GM19455 (cell line): Measurements from ENCODE around the gene ANKK1.

Experiments
- ATAC-seq: cut with Tn5 transposase; IDR thresholded peaks from one replicate; pipeline ENCODE4 v1.9.1; 2021; ENCODE audit not compliant: unreplicated experiment

ANKK1 gene

GRCh38 chr11:113407163-113407562 lies 19.6 kb downstream of the ANKK1 start:
- no peak for ATAC-seq

DNA sequence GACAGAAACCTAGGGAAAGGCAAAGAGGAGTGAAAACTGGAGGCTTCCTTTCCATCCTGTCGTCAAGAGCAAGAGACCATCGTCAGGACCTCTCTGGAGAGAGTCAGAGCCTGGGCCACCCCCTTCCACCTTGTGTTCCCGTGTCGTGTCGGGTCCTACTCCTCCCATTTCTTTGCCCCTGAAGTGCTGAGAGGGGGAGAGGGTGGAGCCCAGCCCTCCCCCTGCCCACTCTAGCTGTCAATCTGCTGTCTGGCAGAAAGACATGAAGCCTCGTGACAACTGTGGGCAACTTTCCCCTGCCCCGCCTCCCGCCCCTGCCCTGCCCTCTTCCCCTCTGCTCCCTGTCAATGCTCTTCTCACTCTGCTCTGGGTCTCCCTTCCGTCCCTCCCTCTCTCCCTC lies 20.6 kb downstream of the ANKK1 start:
- ATAC-seq: no peak

DNA sequence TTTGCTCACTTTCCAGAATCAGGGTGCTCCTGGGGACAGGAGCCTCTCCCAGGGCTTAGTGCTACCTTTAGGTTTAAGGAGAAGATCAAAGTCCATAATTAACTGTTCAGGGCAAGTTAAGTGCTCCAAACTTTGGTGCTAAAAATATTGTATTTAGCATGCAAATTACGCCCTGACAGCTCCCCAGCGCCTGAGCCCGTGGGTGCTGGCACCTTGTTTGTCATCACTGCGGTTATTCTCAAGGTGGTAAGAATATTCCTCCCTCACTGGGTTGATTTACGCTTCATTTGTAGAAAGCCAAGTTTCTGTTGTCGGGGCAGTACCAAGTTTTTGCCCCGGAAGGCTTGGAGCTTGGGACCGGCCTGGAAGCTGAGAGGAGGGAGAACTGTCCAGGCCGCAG lies 21.3 kb downstream of the ANKK1 start:
- ATAC-seq: no peak

GRCh38 chr11:113409526-113409925 lies 21.9 kb downstream of the ANKK1 start:
- no peak for ATAC-seq

- no peak for ATAC-seq
These were observed 23.0 kb downstream of the ANKK1 start for GRCh38 chr11:113410414-113411135.

GRCh38 chr11:113411536-113411935 lies 24.0 kb downstream of the ANKK1 start:
- no peak for ATAC-seq

GRCh38 chr11:113412675-113413074 lies 25.1 kb downstream of the ANKK1 start:
- ATAC-seq: no peak

DNA sequence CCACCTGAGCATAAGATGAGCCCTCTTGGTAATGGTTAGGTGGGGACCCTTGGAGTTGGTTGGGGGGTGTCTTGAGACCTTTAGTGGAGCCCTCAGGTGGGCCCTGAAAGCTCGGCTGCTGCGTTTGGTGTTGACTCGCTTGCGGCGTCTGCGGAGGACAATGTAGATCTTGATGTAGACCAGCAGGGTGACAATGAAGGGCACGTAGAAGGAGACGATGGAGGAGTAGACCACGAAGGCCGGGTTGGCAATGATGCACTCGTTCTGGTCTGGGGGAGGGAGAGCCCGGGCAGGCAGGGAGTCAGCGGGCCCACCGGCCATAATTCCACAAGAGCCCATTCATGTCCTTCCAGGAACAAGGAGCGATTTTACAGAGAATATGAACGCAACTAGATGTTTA lies 27.8 kb downstream of the ANKK1 start:
- no peak for ATAC-seq

DNA sequence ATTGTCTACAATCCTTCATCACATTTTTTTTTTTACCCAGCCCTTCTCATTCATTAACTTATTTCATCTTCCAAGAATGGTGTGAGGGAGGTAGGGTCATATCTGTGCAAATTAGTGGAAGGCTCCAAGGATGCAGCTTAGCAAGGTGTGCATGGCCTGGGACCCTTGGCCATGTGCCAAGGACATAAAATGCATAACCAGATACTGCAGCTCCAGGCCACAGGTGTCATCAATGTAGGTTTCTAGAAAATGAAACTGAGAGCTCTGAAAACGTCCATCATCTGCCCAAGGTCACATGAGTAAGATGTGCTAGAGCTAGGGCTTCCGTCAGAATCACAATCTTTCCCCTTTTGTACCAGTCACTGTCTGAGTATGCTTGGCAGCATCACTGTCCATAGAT lies 29.8 kb downstream of the ANKK1 start:
- ATAC-seq: peak; percentile 75

DNA sequence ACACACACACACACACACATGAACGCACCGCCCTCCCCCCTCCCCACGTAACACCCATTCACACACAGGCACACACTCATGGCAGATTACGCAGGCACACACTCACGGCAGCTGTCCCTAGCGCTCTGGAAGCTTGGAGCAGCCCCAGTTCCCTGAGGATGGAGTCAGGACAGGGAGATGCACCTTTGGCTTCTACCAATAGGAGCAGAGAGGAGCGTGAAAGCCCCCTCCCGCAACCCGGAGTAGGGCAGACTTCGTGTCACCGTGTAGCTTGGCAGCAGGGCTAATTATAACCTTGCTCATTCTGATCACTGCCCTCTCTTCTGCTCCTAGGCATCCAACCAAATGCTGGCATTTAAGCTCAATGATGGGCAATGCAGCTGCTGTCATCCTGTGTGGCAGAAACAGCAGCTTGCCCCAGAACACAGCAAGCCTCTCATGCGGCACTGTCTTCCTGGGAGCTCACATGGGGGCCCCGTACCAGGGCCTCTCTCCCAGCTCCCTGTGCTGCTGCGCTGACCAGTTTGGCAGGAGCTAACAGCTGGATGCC lies 31.9 kb downstream of the ANKK1 start:
- ATAC-seq: no peak

DNA sequence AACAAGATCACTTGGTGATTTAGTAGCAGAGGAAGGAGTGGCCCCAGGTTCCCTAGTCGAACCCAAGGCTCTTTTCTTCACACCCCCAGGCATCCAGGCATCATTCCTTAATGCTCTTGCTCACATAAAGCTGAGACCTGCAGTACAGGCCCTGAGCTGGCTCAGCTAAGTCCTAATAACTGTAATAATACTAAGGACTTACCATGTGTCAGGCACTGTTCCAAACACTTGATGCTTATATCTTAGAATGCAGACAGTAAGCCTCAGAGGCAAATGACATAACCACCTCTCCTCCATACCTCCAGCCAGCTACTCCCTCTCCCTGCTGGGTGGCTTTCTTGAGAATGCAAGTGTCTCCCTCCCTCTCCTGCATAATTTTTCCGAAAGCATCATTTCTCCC lies 33.2 kb downstream of the ANKK1 start:
- no peak for ATAC-seq

DNA sequence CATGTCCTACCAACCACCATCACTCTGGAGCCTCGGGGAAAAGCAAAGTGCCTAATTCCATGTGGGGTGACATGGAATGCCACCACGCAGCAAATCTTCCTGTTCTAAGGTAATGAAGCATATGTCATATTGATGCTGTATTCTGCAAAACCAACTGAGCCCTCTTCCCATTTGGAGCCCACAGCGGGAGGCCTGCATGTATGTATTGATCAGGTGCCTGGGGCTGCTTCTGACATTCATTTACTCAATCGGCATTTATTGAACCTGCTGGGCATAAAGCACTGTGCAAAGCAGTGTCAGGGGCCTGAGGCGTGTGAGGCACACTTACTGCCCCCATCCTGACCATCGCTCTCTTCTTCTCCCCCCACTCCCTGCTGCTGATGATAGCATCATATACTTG lies 39.1 kb downstream of the ANKK1 start:
- no peak for ATAC-seq

DNA sequence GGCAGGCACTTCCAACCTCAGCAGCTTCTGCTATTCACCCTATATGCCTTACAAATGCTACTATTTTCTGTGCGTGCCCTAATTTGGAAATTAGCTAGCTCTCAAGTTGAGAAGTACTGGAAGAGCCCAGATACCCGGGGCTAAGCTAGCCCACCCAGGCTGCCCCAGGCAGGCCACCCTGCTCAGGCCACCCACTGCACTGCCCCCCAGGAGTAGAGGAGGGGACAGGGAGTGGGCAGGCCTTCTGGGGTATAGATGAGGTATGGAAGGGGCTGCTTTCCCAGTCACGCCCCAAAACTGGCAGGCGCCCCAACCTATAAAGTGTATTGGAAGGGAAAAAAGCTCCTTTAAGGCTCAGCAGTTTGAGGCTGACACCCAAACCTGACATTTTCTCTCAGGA lies 44.2 kb downstream of the ANKK1 start:
- ATAC-seq: no peak

DNA sequence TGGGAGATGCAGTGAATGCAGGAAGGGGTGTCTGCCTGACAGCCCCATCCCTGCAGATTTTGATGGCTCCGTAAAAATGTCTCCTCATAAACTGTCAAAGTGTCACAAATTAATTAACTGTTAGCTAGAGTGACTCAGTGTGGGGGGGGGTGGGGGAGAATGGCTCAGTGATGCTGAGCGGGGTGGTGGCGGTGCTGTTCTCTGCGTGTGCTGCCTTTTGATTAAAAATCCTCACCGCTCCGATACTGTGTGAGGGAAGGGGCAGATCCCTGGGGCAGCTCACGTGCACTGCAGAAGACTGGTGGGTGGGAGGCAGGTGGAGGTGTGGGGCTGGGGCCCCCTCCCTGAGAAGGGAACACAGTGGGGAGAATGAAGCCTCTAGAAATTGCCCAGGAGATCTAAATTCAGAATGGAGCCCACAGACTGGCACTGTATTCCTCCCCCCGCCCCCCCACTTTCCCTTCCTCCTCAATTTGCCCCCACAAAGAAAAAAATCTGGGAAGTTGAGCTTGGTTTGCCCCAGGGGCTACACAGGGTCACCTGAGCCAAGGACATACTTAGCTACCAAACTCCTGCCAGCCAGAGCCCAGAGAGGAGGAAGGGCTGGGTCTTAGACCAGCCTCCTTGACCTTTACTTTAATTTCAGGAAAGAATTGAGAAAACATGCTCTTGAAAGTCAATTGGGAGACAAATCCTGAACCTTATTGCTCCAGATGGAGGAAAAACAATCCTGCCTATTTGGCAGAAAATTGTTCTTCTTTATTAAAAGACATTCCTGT lies 47.8 kb downstream of the ANKK1 start:
- no peak for ATAC-seq

DNA sequence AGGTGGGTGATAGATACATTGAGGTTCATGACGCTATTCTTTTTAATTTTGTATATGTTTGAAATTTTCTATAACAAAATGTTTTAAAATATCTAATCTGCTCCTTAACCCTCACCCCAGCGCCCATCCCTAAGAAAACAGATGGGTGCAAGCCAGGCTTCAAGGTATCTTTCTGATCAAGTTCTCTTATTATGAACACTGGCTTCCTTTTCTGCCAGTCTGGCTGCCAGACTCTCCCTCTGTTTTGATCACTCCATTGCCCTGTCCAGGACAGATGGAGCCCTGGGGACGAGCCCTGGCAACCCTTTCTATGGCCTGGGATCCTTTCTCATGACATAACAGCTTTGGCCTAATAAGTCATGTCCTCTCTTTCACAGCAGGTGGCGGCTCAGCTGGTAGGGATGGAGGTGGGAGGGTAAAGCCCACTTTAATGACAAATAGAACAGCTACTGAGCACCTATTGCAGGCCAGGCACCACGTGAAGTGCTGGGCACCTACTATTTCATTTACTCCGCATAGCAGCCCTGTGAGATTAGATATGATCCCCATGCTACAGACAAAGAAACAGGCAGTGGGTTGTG lies 49.2 kb downstream of the ANKK1 start:
- no peak for ATAC-seq

DNA sequence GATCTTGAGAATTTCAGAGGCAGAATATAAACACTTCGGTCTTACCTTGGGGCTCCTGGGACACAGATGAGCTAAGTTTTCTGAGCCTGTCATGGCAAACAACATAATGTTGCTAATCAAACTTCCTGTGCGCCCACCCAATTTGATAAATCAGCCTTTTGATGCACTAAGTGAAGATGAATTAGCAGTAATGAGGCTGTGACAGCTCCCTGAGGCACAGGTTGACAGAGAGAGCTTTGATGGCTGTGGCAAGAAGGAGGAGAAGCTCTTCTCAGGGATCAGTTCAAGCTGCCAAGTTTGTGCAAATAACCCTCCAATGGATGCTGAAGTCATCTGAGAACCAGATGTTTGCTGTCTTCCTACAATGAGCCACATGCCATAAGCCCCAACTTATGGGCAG lies 53.2 kb downstream of the ANKK1 start:
- no peak for ATAC-seq

DNA sequence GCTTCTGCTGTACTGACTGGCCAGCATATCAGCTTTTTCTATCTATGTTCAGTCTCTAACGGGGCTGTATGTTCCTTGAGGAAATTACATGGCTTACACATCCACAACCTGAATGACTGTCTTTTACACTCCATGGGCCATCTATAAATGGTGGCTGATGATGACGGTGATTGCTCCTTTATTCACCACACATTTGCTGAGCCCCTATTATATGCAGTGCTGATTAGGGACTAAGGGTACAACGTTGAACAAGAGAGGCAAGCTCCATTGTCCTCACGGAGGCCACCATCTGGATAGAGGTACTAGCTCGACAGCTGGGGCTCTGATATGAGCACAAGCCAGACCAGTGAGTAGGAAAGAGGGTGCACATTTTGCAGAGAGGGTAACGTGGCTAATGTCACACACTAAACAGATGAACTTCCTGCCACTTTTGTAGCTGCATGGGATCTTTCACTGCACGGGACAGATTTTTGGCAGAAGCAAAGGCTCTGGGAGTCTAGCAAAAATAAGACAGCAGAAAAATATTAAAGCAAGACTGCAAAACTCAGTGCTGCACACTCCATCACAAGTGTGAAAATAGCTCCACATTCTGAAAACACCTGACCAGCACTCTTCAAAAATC lies 57.0 kb downstream of the ANKK1 start:
- no peak for ATAC-seq

- ATAC-seq: peak; percentile 70
These were observed 58.5 kb downstream of the ANKK1 start for GRCh38 chr11:113446112-113446511.

DNA sequence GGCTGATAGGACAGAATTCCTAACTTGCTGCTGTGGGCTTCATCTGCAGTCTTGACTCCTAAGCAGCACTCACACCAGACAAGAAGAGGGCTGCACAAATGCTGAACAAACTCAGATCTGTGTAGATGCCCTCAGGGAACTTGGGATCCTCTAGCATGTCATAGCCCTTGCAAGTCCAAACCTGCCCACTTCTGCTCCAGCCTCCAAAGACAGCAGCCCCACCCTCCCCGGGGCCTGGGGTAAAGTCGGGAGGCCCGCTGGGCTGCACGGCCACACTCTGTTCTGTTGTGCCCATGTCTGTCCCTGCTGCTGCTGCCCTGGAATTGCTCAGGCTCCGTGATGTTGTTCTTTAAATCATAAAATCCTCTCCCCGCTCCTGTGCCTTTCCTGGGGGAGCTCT lies 59.4 kb downstream of the ANKK1 start:
- no peak for ATAC-seq

DNA sequence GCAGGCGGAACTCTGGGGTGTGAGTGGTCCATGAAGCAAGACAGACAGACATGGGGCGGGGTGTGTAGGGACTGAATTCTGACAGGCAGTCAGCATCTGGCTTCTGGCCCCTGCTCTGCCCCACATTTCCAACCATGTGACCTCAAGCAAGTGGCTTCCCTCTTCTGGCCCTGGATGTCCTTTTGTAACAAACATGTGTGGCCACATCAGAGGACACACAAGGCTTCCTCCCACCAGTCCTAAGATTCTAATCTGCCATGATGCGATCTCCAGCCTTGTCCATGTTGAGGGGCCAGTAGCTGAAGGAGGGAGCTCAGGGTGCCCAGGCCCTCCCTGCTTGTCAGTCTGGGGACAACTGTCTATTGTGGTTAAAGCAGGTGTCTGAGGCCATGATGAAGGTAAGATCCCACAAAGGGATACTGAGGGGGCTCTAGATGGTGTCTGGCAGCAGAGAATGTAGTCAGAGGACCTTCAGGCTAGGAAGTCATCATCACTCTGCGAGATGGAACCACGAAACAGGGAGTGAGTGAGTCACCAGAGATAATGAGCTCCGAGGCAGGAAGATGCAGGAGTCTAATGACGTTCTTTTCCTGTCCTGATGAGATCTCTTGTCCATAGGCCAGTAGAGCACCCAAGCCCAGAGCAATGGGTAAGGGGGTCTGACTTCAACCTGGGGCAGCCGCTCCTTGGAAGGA lies 60.2 kb downstream of the ANKK1 start:
- no peak for ATAC-seq

DNA sequence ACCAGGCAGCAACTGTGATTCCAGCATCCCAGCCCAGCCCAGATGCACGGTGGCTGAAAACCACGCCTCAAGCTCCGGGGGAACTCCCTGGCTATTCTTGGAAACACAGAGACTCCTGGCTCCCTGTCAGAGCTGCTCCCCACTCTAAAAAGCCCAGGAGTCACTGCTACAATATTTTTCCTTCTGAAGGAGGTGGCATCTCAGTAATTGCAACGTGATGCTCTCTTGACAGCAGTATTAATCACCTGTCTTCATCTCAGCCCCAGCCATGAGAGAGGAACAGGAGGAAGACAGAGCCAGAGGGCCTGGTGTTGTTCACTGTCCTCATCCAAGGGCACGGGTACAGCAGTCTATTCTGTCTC lies 60.7 kb downstream of the ANKK1 start:
- ATAC-seq: no peak
